Measurements from ENCODE around the gene MZT2B.
"Not testable (repeated sequence)": the region's sequence is repeated elsewhere in the genome, so short reads cannot be mapped to it uniquely, and the experiment has no call there.

- not testable (repeated sequence) for TF ChIP-seq RFX5 (IDR thresholded peaks at IDR 0.05; ENCODE audit: borderline replicate concordance, low read depth, low read length); POLR2AphosphoS5 (IDR thresholded peaks at IDR 0.05; ENCODE audit: low read depth, low read length); RBBP5 (IDR thresholded peaks at IDR 0.05; ENCODE audit: borderline replicate concordance, low read depth, low read length); RAD21 (IDR thresholded peaks at IDR 0.05 in 1 of 2, conservative IDR thresholded peaks at IDR 0.05 in 1 of 2; ENCODE audit: low read depth in 2 of 2, low read length in 2 of 2); TAF1 (IDR thresholded peaks at IDR 0.05; ENCODE audit: low read depth, low read length); HDAC2 (IDR thresholded peaks at IDR 0.05; ENCODE audit: borderline replicate concordance in 1 of 2, low read depth in 2 of 2, low read length in 2 of 2); POLR2A (IDR thresholded peaks at IDR 0.05; ENCODE audit: control extremely low read depth in 1 of 2, low read depth in 2 of 2, low read length in 2 of 2); CEBPB (IDR thresholded peaks at IDR 0.05; ENCODE audit: low read depth, low read length); SIN3A (conservative IDR thresholded peaks at IDR 0.05 in 1 of 2, IDR thresholded peaks at IDR 0.05 in 1 of 2; ENCODE audit: low read depth in 1 of 2, low read length in 2 of 2); CBX8 (IDR thresholded peaks at IDR 0.05; ENCODE audit: borderline replicate concordance, low read depth, low read length); EZH2 (IDR thresholded peaks at IDR 0.05; ENCODE audit: low read depth, low read length, severe bottlenecking); JUND (IDR thresholded peaks at IDR 0.05; ENCODE audit: low read length)
- TF ChIP-seq, protein P1, sequence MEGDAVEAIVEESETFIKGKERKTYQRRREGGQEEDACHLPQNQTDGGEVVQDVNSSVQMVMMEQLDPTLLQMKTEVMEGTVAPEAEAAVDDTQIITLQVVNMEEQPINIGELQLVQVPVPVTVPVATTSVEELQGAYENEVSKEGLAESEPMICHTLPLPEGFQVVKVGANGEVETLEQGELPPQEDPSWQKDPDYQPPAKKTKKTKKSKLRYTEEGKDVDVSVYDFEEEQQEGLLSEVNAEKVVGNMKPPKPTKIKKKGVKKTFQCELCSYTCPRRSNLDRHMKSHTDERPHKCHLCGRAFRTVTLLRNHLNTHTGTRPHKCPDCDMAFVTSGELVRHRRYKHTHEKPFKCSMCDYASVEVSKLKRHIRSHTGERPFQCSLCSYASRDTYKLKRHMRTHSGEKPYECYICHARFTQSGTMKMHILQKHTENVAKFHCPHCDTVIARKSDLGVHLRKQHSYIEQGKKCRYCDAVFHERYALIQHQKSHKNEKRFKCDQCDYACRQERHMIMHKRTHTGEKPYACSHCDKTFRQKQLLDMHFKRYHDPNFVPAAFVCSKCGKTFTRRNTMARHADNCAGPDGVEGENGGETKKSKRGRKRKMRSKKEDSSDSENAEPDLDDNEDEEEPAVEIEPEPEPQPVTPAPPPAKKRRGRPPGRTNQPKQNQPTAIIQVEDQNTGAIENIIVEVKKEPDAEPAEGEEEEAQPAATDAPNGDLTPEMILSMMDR (IDR thresholded peaks at IDR 0.05; ENCODE audit: control extremely low read depth in 1 of 3, insufficient read depth in 1 of 3, low read depth in 1 of 3, low read length in 3 of 3) = not testable (repeated sequence)
Observed at GRCh38 chr2:130139331-130140280, 42.5 kb upstream of the MZT2B start.

All from H1 (cell line).